ENCODE measurements around the gene EPAS1. TPM values are rescaled to one million over a fixed set of nuclear protein-coding genes. Genes with fewer than 3 reads are reported as not detected.

EPAS1 gene
- total RNA-seq, 1 donor from 2014 or later = 205 TPM

DNA sequence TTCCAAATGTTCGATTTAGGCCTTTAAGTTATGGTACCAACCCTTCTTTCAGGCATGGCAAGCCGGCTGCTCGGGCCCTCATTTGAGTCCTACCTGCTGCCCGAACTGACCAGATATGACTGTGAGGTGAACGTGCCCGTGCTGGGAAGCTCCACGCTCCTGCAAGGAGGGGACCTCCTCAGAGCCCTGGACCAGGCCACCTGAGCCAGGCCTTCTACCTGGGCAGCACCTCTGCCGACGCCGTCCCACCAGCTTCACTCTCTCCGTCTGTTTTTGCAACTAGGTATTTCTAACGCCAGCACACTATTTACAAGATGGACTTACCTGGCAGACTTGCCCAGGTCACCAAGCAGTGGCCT lies 87.2 kb downstream of the EPAS1 start:
- peaks cover 82% of the 10 kb centered on the region for H3K36me3 ChIP-seq

DNA sequence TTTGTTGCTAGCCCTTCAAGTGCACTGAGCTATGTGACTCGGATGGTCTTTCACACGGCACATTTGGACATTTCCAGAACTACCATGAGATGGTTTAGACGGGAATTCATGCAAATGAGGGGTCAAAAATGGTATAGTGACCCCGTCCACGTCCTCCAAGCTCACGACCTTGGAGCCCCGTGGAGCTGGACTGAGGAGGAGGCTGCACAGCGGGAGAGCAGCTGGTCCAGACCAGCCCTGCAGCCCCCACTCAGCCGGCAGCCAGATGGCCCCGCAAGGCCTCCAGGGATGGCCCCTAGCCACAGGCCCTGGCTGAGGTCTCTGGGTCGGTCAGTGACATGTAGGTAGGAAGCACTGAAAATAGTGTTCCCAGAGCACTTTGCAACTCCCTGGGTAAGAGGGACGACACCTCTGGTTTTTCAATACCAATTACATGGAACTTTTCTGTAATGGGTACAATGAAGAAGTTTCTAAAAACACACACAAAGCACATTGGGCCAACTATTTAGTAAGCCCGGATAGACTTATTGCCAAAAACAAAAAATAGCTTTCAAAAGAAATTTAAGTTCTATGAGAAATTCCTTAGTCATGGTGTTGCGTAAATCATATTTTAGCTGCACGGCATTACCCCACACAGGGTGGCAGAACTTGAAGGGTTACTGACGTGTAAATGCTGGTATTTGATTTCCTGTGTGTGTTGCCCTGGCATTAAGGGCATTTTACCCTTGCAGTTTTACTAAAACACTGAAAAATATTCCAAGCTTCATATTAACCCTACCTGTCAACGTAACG lies 88.8 kb downstream of the EPAS1 start:
- H3K36me3 ChIP-seq = peaks cover 66% of the 10 kb centered on the region
- intact Hi-C loops (cut with micrococcal nuclease) = no loop called here
- H3K9me3 ChIP-seq (replicated peaks) = no peaks in the 10 kb centered on the region
- no peak overlapping the region for H3K4me3 ChIP-seq
- no peaks in the 10 kb centered on the region for H3K27me3 ChIP-seq (ENCODE audit: low read depth)
- peak overlapping the region; percentile 40 for H3K27ac ChIP-seq (replicated peaks)
- TF ChIP-seq, protein P1, sequence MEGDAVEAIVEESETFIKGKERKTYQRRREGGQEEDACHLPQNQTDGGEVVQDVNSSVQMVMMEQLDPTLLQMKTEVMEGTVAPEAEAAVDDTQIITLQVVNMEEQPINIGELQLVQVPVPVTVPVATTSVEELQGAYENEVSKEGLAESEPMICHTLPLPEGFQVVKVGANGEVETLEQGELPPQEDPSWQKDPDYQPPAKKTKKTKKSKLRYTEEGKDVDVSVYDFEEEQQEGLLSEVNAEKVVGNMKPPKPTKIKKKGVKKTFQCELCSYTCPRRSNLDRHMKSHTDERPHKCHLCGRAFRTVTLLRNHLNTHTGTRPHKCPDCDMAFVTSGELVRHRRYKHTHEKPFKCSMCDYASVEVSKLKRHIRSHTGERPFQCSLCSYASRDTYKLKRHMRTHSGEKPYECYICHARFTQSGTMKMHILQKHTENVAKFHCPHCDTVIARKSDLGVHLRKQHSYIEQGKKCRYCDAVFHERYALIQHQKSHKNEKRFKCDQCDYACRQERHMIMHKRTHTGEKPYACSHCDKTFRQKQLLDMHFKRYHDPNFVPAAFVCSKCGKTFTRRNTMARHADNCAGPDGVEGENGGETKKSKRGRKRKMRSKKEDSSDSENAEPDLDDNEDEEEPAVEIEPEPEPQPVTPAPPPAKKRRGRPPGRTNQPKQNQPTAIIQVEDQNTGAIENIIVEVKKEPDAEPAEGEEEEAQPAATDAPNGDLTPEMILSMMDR (IDR thresholded peaks at IDR 0.05; ENCODE audit: borderline replicate concordance) = no peak
- peaks cover 33% of the 10 kb centered on the region for H3K4me1 ChIP-seq
- no peak for DNase-seq

More for the DNA sequence above, 87.2 kb downstream of the EPAS1 start:
- intact Hi-C loops (cut with micrococcal nuclease) = no loop called here
- no peak overlapping the region for H3K4me3 ChIP-seq
- no peak for DNase-seq
- TF ChIP-seq, protein P1 (IDR thresholded peaks at IDR 0.05; ENCODE audit: borderline replicate concordance) = no peak
- no peaks in the 10 kb centered on the region for H3K27me3 ChIP-seq (ENCODE audit: low read depth)
- H3K9me3 ChIP-seq (replicated peaks) = no peaks in the 10 kb centered on the region
- no peak overlapping the region for H3K27ac ChIP-seq (replicated peaks)
- peaks cover 40% of the 10 kb centered on the region for H3K4me1 ChIP-seq

DNA sequence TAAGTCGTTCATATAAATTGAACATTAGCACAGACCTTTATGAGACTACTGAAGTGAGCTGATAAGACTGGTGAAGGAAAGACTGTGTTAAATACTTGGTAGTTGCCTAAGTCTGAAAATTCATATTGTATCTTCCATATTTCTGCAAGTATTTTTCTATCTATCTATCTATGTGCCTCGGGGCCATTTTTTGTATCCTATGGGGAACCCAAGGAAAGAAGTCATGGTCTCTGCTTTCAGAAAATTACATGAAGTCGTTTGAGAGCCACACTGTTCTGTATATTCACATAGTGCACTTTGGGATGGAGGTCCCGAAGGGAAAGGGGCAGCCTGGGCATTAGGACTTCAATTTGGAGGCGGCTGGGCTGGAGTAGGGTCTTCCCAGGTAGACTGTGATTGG lies 89.6 kb downstream of the EPAS1 start:
- intact Hi-C loops (cut with micrococcal nuclease) = no loop called here
- DNase-seq = no peak
- Histone ChIP-seq H3K4me3 (no peak overlapping the region), H3K27me3 (ENCODE audit: low read depth) (no peaks in the 10 kb centered on the region), H3K9me3 (replicated peaks) (no peaks in the 10 kb centered on the region), H3K27ac (replicated peaks) (no peak overlapping the region), H3K4me1 (peaks cover 25% of the 10 kb centered on the region), H3K36me3 (peaks cover 58% of the 10 kb centered on the region)
- TF ChIP-seq, protein P1 (IDR thresholded peaks at IDR 0.05; ENCODE audit: borderline replicate concordance) = no peak

DNA sequence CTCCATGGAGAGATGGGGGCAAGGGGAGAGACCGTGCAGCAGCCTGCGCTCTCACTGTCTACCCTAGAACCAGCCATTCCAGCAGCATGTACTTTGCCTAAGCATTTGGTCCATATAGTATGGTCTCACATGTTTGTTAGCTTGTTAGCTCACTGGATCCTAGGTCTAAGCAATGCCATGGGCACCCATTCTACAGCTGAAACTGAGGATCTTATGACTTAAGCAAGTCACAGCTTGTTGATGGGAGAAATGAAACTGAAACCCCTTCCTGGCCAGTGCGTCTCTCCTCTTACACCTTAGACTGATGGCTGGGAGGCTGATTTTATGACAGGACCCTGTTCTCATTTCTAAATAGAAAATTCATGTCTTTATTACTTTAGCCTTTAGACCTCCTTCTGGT lies 90.1 kb downstream of the EPAS1 start:
- no peak overlapping the region for H3K4me3 ChIP-seq
- DNase-seq = no peak
- intact Hi-C loops (cut with micrococcal nuclease) = no loop called here
- H3K9me3 ChIP-seq (replicated peaks) = no peaks in the 10 kb centered on the region
- peak overlapping the region; percentile 17 for H3K27ac ChIP-seq (replicated peaks)
- H3K27me3 ChIP-seq (ENCODE audit: low read depth) = no peaks in the 10 kb centered on the region
- peaks cover 53% of the 10 kb centered on the region for H3K36me3 ChIP-seq
- TF ChIP-seq, protein P1 (IDR thresholded peaks at IDR 0.05; ENCODE audit: borderline replicate concordance) = no peak
- peaks cover 25% of the 10 kb centered on the region for H3K4me1 ChIP-seq

DNA sequence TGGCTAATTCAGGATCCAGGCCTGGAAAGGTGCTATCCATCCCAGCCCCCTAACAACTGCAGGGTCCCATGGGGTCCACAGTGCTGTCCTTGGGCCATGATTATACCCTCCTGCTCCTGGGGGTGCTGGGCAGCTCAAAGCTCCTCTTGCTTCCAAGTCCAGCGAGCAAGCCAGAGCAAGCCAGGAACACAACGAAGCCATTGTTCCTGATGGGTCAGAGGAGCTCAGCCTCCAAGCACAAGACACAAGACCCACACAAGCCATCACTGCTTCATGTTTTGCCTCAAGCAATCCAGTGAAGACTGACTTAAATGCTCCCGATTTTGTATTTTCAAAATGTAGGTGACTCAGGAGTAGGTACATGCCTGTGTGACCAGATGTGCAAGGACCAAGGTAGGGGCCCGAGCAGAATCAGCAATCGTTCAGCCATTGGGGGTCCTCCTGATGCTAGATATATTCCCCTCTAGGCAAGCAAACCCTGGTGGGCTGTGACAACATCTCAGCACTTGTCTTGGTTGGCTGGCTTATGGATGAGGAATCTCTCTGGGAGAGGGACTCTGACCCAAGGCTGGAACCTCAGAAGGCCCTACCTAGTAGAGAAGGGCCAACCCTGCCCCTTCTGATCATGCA lies 90.8 kb downstream of the EPAS1 start:
- H3K27me3 ChIP-seq (ENCODE audit: low read depth) = no peaks in the 10 kb centered on the region
- H3K9me3 ChIP-seq (replicated peaks) = no peaks in the 10 kb centered on the region
- H3K36me3 ChIP-seq = peaks cover 46% of the 10 kb centered on the region
- peak overlapping the region; percentile 71 for H3K27ac ChIP-seq (replicated peaks)
- no peak for DNase-seq
- H3K4me1 ChIP-seq = peaks cover 25% of the 10 kb centered on the region
- H3K4me3 ChIP-seq = no peak overlapping the region
- intact Hi-C loops (cut with micrococcal nuclease) = no loop called here
- TF ChIP-seq, protein P1 (IDR thresholded peaks at IDR 0.05; ENCODE audit: borderline replicate concordance) = no peak

Measured in left ventricle myocardium inferior (tissue), 1 donor.